H9 (cell line): ENCODE measurements around the gene GPR89A. TPM values are rescaled to one million over a fixed set of nuclear protein-coding genes. Genes with fewer than 3 reads are reported as not detected.

Experiments used
- DNase-seq: peaks from one replicate; pipeline ENCODE4 v3.0.0-alpha.2; 2017
- H2AFZ ChIP-seq: one replicate; pipeline ENCODE4 v1.6.1; 2013; ENCODE audit warnings: mild to moderate bottlenecking, low read length, control low read depth, moderate library complexity
- H2AK5ac ChIP-seq: 2 replicates; pipeline ENCODE4 v1.6.1; 2013; ENCODE audit warnings: low read length, control low read depth, mixed read lengths; ENCODE audit not compliant: insufficient read length
- H2BK120ac ChIP-seq: one replicate; pipeline ENCODE4 v1.6.1; 2013; ENCODE audit warnings: low read depth, mild to moderate bottlenecking, low read length, control low read depth, inconsistent platforms; ENCODE audit not compliant: poor library complexity, severe bottlenecking
- H2BK12ac ChIP-seq: 2 replicates; pipeline ENCODE4 v1.6.1; 2013; ENCODE audit warnings: low read length, control low read depth, mixed read lengths, low read depth; ENCODE audit not compliant: insufficient read length
- H2BK15ac ChIP-seq: 2 replicates; pipeline ENCODE4 v1.6.1; 2013; ENCODE audit warnings: low read depth, low read length, control low read depth
- H2BK20ac ChIP-seq: one replicate; pipeline ENCODE4 v1.6.1; 2013; ENCODE audit warnings: low read depth, mild to moderate bottlenecking, low read length, control low read depth, inconsistent platforms; ENCODE audit not compliant: poor library complexity, severe bottlenecking
- H2BK5ac ChIP-seq: 2 replicates; pipeline ENCODE4 v1.6.1; 2013; ENCODE audit warnings: low read length, control low read depth, mixed read lengths; ENCODE audit not compliant: insufficient read length
- H3K14ac ChIP-seq: 2 replicates; pipeline ENCODE4 v1.6.1; 2013; ENCODE audit warnings: low read length, control low read depth; ENCODE audit not compliant: insufficient read depth
- H3K18ac ChIP-seq: 2 replicates; pipeline ENCODE4 v1.6.1; 2013; ENCODE audit warnings: low read depth, mild to moderate bottlenecking, mixed read lengths, low read length, control low read depth; ENCODE audit not compliant: insufficient read length
- H3K23ac ChIP-seq: 2 replicates; pipeline ENCODE4 v1.6.1; 2013; ENCODE audit warnings: low read length, control low read depth, mixed read lengths, low read depth; ENCODE audit not compliant: insufficient read length
- H3K23me2 ChIP-seq: 2 replicates; pipeline ENCODE4 v1.6.1; 2013; ENCODE audit warnings: low read depth, mild to moderate bottlenecking, mixed read lengths, low read length, control low read depth; ENCODE audit not compliant: insufficient read length, poor library complexity, severe bottlenecking
- H3K27ac ChIP-seq: 2 replicates; pipeline ENCODE4 v1.5.1; 2013; ENCODE audit warnings: low read length, control low read depth, mixed read lengths, low read depth; ENCODE audit not compliant: insufficient read length
- H3K27me3 ChIP-seq: 2 replicates; pipeline ENCODE4 v1.6.1; 2013; ENCODE audit warnings: low read length, control low read depth, inconsistent platforms; ENCODE audit not compliant: insufficient read depth
- H3K4ac ChIP-seq: 2 replicates; pipeline ENCODE4 v1.6.1; 2013; ENCODE audit warnings: low read depth, mild to moderate bottlenecking, control low read depth, inconsistent platforms, low read length, moderate library complexity
- H3K4me1 ChIP-seq: 2 replicates; pipeline ENCODE4 v1.6.1; 2013; ENCODE audit warnings: low read length, control low read depth, inconsistent platforms; ENCODE audit not compliant: insufficient read depth
- H3K4me2 ChIP-seq: 2 replicates; pipeline ENCODE4 v1.6.1; 2013; ENCODE audit warnings: low read length, control low read depth, mixed read lengths; ENCODE audit not compliant: insufficient read length, insufficient read depth
- H3K56ac ChIP-seq: 2 replicates; pipeline ENCODE4 v1.6.1; 2013; ENCODE audit warnings: low read depth, mild to moderate bottlenecking, mixed read lengths, low read length, control low read depth; ENCODE audit not compliant: insufficient read length
- H3K79me1 ChIP-seq: 2 replicates; pipeline ENCODE4 v1.6.1; 2013; ENCODE audit warnings: low read depth, mild to moderate bottlenecking, moderate library complexity, low read length, control low read depth, inconsistent platforms; ENCODE audit not compliant: insufficient read depth, poor library complexity, severe bottlenecking
- H3K79me2 ChIP-seq: 2 replicates; pipeline ENCODE4 v1.6.1; 2013; ENCODE audit warnings: low read length, control low read depth, inconsistent platforms; ENCODE audit not compliant: insufficient read depth
- H3K9ac ChIP-seq: 2 replicates; pipeline ENCODE4 v1.6.1; 2013; ENCODE audit warnings: low read length, control low read depth, mixed read lengths; ENCODE audit not compliant: insufficient read length; ENCODE audit errors: extremely low read depth
- H3K9me3 ChIP-seq: one replicate; pipeline ENCODE4 v1.6.1; 2013; ENCODE audit warnings: low read depth, low read length, inconsistent platforms; ENCODE audit not compliant: control insufficient read depth
- H3T11ph ChIP-seq: one replicate; pipeline ENCODE4 v1.6.1; 2013; ENCODE audit warnings: mild to moderate bottlenecking, low read length, control low read depth, inconsistent platforms
- H4K20me1 ChIP-seq: one replicate; pipeline ENCODE4 v1.6.1; 2013; ENCODE audit not compliant: control insufficient read depth, insufficient read length, insufficient read depth
- H4K5ac ChIP-seq: 2 replicates; pipeline ENCODE4 v1.6.1; 2013; ENCODE audit warnings: low read depth, mild to moderate bottlenecking, mixed read lengths, low read length, control low read depth; ENCODE audit not compliant: insufficient read length
- H4K8ac ChIP-seq: replicated peaks from 2 replicates; pipeline ENCODE4 v1.6.1; 2013; ENCODE audit warnings: low read length, control low read depth, mixed read lengths, low read depth; ENCODE audit not compliant: insufficient read length
- H4K91ac ChIP-seq: 2 replicates; pipeline ENCODE4 v1.6.1; 2013; ENCODE audit warnings: low read depth, mild to moderate bottlenecking, moderate library complexity, mixed read lengths, low read length, control low read depth; ENCODE audit not compliant: insufficient read length
- H3K27ac Mint-ChIP-seq, 3 experiments: 2 replicates in 2 of 3; 3 replicates in 1 of 3; pipeline ENCODE4 v1.8.0; 2020 to 2021; ENCODE audit warnings: mixed read lengths in 3 of 3, mild to moderate bottlenecking in 1 of 3, moderate library complexity in 1 of 3
- H3K27me3 Mint-ChIP-seq: 2 replicates; pipeline ENCODE4 v1.8.0; 2021; ENCODE audit warnings: low read depth, mild to moderate bottlenecking, moderate library complexity, mixed read lengths
- H3K36me3 Mint-ChIP-seq, 3 experiments: 2 replicates in 2 of 3; 3 replicates in 1 of 3; pipeline ENCODE4 v1.8.0; 2020 to 2021; ENCODE audit warnings: low read depth in 3 of 3, mixed read lengths in 3 of 3; ENCODE audit not compliant: insufficient read depth in 1 of 3
- H3K4me1 Mint-ChIP-seq, 2 experiments: 2 replicates each; pipeline ENCODE4 v1.8.0; 2020; ENCODE audit warnings: mixed read lengths in 2 of 2
- H3K4me3 Mint-ChIP-seq, 2 experiments: 2 replicates in 1 of 2; 3 replicates in 1 of 2; pipeline ENCODE4 v1.8.0; 2020 to 2021; ENCODE audit warnings: mild to moderate bottlenecking in 2 of 2, mixed read lengths in 2 of 2, moderate library complexity in 1 of 2
- H3K9me3 Mint-ChIP-seq, 2 experiments: 2 replicates in 1 of 2; 3 replicates in 1 of 2; pipeline ENCODE4 v1.8.0; 2020; ENCODE audit warnings: mild to moderate bottlenecking in 2 of 2, mixed read lengths in 2 of 2, moderate library complexity in 1 of 2
- CTCF ChIP-seq: fragments of 200-600 bp; sonication (generic); conservative IDR thresholded peaks from 3 replicates; pipeline ENCODE4 v1.8.0; 2021; ENCODE audit warnings: antibody characterized with exemption, mild to moderate bottlenecking
- WGBS: extraction: QIAGEN DNeasy Blood & Tissue Kit; methylation state at CpG from one replicate; pipeline ENCODE4 v1.1.7; 2013; ENCODE audit warnings: missing lambda C conversion rate, low lambda C conversion rate, mixed read lengths; ENCODE audit not compliant: insufficient read length; ENCODE audit errors: extremely low coverage; 5-methylcytosine and 5-hydroxymethylcytosine counted together
- total RNA-seq: library from RNA; stranded (reverse); gene quantifications from 2 replicates; pipeline ENCODE4 v1.2.1, GENCODE V29; 2021

GPR89A gene
- total RNA-seq, 1 experiment from 2014 or later, result 30.1 TPM

GRCh38 chr1:145708063-145708462 lies 100.3 kb downstream of the GPR89A start:
- Histone ChIP-seq H2BK5ac (no peak overlapping the region), H3K27me3 (no peaks in the 10 kb centered on the region), H2BK120ac (no peak overlapping the region), H2AK5ac (no peak overlapping the region), H3T11ph (no peak overlapping the region), H4K8ac (no peak overlapping the region), H3K4me1 (peaks cover 2% of the 10 kb centered on the region; the same call in 1 of the 2 replicates), H2AFZ (no peak overlapping the region), H3K14ac (no peak overlapping the region; the same call in 1 of the 2 replicates), H3K79me1 (no peaks in the 10 kb centered on the region), H3K4me2 (no peak overlapping the region), H3K4ac (no peak overlapping the region), H2BK15ac (no peak overlapping the region), H3K18ac (no peak overlapping the region), H4K20me1 (no peaks in the 10 kb centered on the region), H3K9me3 (no peaks in the 10 kb centered on the region), H2BK12ac (no peak overlapping the region), H3K23ac (no peak overlapping the region), H4K5ac (no peak overlapping the region), H3K27ac (no peak overlapping the region), H3K9ac (no peak overlapping the region), H3K79me2 (no peaks in the 10 kb centered on the region), H3K23me2 (no peaks in the 10 kb centered on the region), H4K91ac (no peak overlapping the region), H3K56ac (no peak overlapping the region), H2BK20ac (no peak overlapping the region)
- H3K36me3 Mint-ChIP-seq, result no peaks in the 10 kb centered on the region
- H3K4me3 Mint-ChIP-seq, result no peak overlapping the region
- H3K27ac Mint-ChIP-seq, result peak overlapping the region in 2 of 3 experiments; percentile 9 to 82; a peak in 3 of 7 replicates
- no peak for TF ChIP-seq CTCF
- H3K9me3 Mint-ChIP-seq, result no peaks in the 10 kb centered on the region
- H3K4me1 Mint-ChIP-seq, result peaks cover 15 to 17% of the 10 kb centered on the region in 2 experiments; a peak in 3 of 4 replicates
- H3K27me3 Mint-ChIP-seq, result peaks cover 3% of the 10 kb centered on the region; the same call in 1 of the 2 replicates
- DNase-seq, result no peak
- WGBS, result no CpG with 5 or more reads among the region's 7 CpGs
